Vagina (tissue), 2 donors: Measurements from ENCODE around the gene KCNQ4. TPM values are rescaled to one million over a fixed set of nuclear protein-coding genes. Genes with fewer than 3 reads are reported as not detected.

ENCODE experiments used
- DNase-seq, 2 donors: peaks; one replicate each; pipeline ENCODE4 v3.0.0-alpha.2; 2017; ENCODE audit errors: extremely low spot score in 2 of 2
- H3K27ac ChIP-seq: fragments of 200-600 bp; sonication (generic); one replicate; pipeline ENCODE4 v1.5.1; 2019
- H3K27me3 ChIP-seq: fragments of 200-600 bp; sonication (generic); one replicate; pipeline ENCODE4 v1.5.1; 2019
- H3K36me3 ChIP-seq, 2 donors: fragments of 200-600 bp; sonication (generic); one replicate each; pipeline ENCODE4 v1.5.1; 2017 to 2019
- H3K4me1 ChIP-seq: fragments of 200-600 bp; sonication (generic); one replicate; pipeline ENCODE4 v1.5.1; 2019
- H3K4me3 ChIP-seq, 2 donors: fragments of 200-600 bp; sonication (generic); 1 replicate in 1 of 2; 2 replicates in 1 of 2; pipeline ENCODE4 v1.5.1; 2016 to 2019
- H3K9me3 ChIP-seq: fragments of 200-600 bp; sonication (generic); one replicate; pipeline ENCODE4 v1.5.1; 2019
- POLR2A ChIP-seq, 2 donors: fragments of 450-650 bp; IDR thresholded peaks; one replicate each; pipeline ENCODE4 v1.6.1; 2017; ENCODE audit warnings: antibody characterized with exemption in 2 of 2, mild to moderate bottlenecking in 2 of 2, moderate library complexity in 2 of 2
- POLR2AphosphoS5 ChIP-seq, 2 donors: sonication (generic); formaldehyde crosslinking; IDR thresholded peaks; one replicate each; pipeline ENCODE4 v1.9.0; 2017; ENCODE audit warnings: antibody characterized with exemption in 2 of 2, mild to moderate bottlenecking in 2 of 2, low read depth in 1 of 2; ENCODE audit not compliant: insufficient read depth in 1 of 2
- intact Hi-C: fragments of 100-400 bp; cut with DNase I; formaldehyde crosslinking; loops from one replicate; pipeline ENCODE4 v1.15.1; 2023
- total RNA-seq: library from RNA; depleted of rRNA; stranded (reverse); fragments of >200 nt; gene quantifications from one replicate; pipeline ENCODE4 v1.2.3, GENCODE V29; 2016
- TF ChIP-seq, protein P1 (sequence below), 3 experiments: fragments of 450-650 bp in 2 of 3; fragments of 200-600 bp in 1 of 3; sonication (generic) in 1 of 3; IDR thresholded peaks; one replicate each; pipeline ENCODE4 v1.5.1; 2017 to 2019; ENCODE audit warnings: antibody characterized with exemption in 3 of 3, mild to moderate bottlenecking in 2 of 3, moderate library complexity in 2 of 3

Gene KCNQ4
- total RNA-seq, 1 donor from 2014 or later = 2.0 TPM

DNA sequence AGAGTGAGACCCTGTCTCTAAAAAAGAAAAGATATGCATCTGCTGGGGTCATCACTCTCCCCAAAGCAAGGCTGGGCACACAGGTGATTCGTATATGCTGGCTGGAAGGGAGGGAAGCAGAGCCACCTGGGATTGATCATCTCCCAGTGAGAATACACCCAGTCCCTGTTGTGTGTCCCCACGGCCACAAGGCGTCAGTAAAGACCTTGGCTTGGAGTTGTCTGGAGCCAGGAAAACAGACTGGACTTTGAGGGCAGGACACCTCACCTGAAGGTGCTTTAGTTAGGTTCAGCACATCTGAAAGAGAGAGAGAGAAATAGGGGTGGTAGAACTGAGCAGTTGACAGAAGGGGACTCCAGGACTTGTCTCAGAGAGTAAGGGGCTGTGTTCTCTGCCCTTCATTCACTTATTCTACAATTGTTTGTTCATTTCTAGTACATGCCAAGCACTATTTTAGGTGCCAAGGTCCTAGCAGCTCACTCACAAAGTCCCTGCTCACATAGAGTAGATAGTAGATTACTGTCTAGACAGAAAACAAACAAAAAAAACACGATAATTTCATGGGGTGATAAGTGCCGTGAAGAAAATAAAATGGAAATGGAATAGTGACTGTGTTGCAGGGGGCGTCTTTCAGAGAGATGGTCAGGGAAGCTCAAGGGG is 65.1 kb downstream of the KCNQ4 start:
- no peaks in the 10 kb centered on the region for H3K36me3 ChIP-seq
- DNase-seq = no peak
- intact Hi-C loops = loop anchor here (10.0 kb wide), 2 partner anchors 106 to 234 kb away; no protein-coding TSS in a partner anchor

DNA sequence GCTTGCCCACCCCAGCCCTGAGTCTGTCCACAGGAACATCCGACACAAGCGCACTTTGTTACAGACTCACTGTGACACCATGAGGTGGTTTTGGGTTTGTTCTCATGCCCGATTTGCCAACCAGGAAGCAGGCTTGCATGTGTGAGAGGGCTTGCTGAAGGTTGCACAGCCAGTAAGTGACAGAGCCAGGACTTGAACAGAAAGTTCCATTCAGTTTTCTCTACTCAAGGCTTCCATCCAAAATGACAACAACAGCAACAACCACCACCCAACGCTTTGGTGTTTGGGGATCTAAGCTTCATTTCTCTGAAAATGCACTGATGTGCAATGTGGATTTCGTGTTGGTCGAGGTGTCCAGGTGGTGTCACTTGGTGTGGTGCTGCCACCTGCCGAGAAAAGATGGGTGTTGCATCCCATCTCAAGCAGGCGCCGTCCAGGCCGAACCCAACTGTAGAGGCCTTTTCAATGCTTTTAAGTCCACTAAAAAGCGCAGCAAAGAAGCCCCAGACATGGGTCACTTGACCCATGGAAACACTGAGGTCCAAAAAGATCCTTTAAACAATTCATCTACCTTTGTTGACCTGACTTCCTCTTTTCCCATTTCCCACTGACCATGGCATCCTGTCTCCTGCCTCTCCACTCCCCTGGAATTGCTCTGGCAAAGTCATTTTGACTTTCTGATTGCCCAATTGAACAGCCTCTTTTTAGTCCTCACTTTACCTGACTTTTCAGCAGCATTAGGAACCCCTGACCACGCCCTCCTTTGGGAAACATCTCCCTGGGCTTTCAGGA is 66.4 kb downstream of the KCNQ4 start:
- intact Hi-C loops = loop anchor here (10.0 kb wide), 2 partner anchors 105 to 235 kb away; no protein-coding TSS in a partner anchor

More for the DNA sequence above, 65.1 kb downstream of the KCNQ4 start:
- Histone ChIP-seq H3K4me3 (no peak overlapping the region), H3K27me3 (no peaks in the 10 kb centered on the region), H3K9me3 (no peaks in the 10 kb centered on the region), H3K4me1 (no peaks in the 10 kb centered on the region), H3K27ac (no peak overlapping the region)
- TF ChIP-seq, protein P1, sequence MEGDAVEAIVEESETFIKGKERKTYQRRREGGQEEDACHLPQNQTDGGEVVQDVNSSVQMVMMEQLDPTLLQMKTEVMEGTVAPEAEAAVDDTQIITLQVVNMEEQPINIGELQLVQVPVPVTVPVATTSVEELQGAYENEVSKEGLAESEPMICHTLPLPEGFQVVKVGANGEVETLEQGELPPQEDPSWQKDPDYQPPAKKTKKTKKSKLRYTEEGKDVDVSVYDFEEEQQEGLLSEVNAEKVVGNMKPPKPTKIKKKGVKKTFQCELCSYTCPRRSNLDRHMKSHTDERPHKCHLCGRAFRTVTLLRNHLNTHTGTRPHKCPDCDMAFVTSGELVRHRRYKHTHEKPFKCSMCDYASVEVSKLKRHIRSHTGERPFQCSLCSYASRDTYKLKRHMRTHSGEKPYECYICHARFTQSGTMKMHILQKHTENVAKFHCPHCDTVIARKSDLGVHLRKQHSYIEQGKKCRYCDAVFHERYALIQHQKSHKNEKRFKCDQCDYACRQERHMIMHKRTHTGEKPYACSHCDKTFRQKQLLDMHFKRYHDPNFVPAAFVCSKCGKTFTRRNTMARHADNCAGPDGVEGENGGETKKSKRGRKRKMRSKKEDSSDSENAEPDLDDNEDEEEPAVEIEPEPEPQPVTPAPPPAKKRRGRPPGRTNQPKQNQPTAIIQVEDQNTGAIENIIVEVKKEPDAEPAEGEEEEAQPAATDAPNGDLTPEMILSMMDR (IDR thresholded peaks at IDR 0.05) = peak; percentile 33 to 68 (median 44)
- TF ChIP-seq POLR2A (IDR thresholded peaks at IDR 0.05) (no peak), POLR2AphosphoS5 (IDR thresholded peaks at IDR 0.05; ENCODE audit: insufficient read depth in 1 of 2, low read depth in 1 of 2) (peak in 1 of 2 donors; percentile 21)

DNA sequence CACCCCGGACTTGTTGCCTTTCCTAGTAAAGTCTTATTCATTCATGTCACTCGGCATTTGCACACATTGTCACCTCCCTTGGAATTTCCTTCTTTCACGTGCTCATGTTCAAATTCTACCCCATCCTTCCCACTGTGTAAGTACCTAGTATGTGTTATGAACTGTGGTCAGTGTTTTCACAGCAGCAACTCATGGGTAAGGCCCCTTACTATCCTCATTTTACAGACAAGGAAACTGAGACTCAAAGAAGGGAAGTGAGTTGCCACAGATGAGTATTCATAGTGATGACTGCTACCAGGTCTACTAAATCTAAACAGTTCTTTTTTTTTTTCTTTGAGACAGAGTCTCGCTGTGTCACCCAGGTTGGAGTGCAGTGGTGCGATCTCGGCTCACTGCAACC is 68.1 kb downstream of the KCNQ4 start:
- no peaks in the 10 kb centered on the region for H3K27me3 ChIP-seq

More for the DNA sequence above, 66.4 kb downstream of the KCNQ4 start:
- Histone ChIP-seq H3K36me3 (no peaks in the 10 kb centered on the region), H3K27ac (no peak overlapping the region), H3K4me1 (no peaks in the 10 kb centered on the region), H3K9me3 (no peaks in the 10 kb centered on the region), H3K4me3 (no peak overlapping the region), H3K27me3 (no peaks in the 10 kb centered on the region)
- DNase-seq = no peak
- TF ChIP-seq POLR2AphosphoS5 (IDR thresholded peaks at IDR 0.05; ENCODE audit: insufficient read depth in 1 of 2, low read depth in 1 of 2) = no peak
- no peak for TF ChIP-seq POLR2A (IDR thresholded peaks at IDR 0.05)
- TF ChIP-seq, protein P1 (IDR thresholded peaks at IDR 0.05) = peak; percentile 67 to 88 (median 78)

DNA sequence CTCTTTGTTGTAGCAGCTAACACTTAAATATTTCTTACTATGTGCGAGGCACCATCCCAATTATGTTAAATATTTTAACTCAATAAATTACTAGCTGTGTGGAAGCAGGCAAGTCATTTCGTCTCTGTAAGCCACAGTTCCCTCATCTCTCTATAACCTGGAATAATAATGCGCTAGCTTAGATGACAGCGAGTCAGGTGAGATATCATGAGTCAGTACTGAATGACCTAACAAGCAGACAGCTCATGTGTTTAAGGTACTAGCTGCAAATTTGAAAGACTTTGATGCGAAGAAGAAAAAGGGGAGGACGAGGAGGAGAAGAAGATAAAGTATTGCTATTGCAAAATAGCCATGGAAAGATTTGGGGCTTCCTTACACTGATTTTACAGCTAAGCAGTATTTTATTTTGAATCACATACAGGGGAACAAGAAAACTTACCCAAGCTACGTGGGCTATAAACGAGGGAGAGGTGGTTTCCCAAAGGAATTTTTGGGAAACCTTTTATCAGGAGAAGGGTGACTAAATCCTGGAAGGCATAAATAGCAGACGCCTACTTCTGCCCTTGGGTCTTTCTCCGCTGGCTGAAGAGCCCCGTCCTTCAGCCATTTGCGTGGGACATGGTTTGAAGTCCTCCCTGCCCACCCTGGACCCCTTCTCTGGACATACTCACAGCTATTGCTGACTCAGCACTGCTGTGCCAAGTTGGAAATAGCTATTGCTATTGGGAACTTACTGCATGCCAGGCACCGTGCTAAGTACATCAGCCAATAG is 69.7 kb downstream of the KCNQ4 start:
- DNase-seq = no peak
- Histone ChIP-seq H3K4me1 (no peaks in the 10 kb centered on the region), H3K4me3 (no peak overlapping the region), H3K27me3 (no peaks in the 10 kb centered on the region), H3K9me3 (no peaks in the 10 kb centered on the region), H3K36me3 (no peaks in the 10 kb centered on the region), H3K27ac (no peak overlapping the region)
- TF ChIP-seq, protein P1 (IDR thresholded peaks at IDR 0.05) = no peak
- intact Hi-C loops = no loop called here

More for the DNA sequence above, 68.1 kb downstream of the KCNQ4 start:
- no peak for DNase-seq
- Histone ChIP-seq H3K4me1 (no peaks in the 10 kb centered on the region), H3K4me3 (no peak overlapping the region), H3K36me3 (no peaks in the 10 kb centered on the region), H3K9me3 (no peaks in the 10 kb centered on the region), H3K27ac (no peak overlapping the region)
- TF ChIP-seq, protein P1 (IDR thresholded peaks at IDR 0.05) = no peak
- no peak for TF ChIP-seq POLR2AphosphoS5 (IDR thresholded peaks at IDR 0.05; ENCODE audit: insufficient read depth in 1 of 2, low read depth in 1 of 2)
- no peak for TF ChIP-seq POLR2A (IDR thresholded peaks at IDR 0.05)
- intact Hi-C loops = no loop called here
